Measurements from ENCODE around the gene SURF4.

DNA sequence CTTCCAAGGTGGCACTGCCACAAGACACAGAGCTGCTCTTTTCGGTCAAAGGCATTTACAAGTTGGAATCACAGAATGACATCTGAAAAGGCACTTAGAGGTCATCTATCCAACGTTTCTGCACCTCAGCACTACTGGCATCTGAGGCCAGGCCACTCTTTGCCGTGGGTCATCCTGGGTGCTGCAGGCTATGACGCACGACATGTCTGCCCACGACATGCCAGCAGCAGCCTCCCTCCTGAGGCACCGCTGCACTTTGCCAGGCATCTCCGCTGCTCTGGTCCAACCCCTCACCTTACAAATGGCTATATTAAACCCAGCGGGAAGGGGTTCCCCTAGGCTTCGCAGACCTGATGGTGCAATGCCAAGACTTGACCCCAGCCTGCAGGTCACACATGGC is 8.1 kb downstream of the SURF4 start:
- TF ChIP-seq, protein P1, sequence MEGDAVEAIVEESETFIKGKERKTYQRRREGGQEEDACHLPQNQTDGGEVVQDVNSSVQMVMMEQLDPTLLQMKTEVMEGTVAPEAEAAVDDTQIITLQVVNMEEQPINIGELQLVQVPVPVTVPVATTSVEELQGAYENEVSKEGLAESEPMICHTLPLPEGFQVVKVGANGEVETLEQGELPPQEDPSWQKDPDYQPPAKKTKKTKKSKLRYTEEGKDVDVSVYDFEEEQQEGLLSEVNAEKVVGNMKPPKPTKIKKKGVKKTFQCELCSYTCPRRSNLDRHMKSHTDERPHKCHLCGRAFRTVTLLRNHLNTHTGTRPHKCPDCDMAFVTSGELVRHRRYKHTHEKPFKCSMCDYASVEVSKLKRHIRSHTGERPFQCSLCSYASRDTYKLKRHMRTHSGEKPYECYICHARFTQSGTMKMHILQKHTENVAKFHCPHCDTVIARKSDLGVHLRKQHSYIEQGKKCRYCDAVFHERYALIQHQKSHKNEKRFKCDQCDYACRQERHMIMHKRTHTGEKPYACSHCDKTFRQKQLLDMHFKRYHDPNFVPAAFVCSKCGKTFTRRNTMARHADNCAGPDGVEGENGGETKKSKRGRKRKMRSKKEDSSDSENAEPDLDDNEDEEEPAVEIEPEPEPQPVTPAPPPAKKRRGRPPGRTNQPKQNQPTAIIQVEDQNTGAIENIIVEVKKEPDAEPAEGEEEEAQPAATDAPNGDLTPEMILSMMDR (IDR thresholded peaks at IDR 0.05): no peak
- no peak for TF ChIP-seq POLR2A (IDR thresholded peaks at IDR 0.05)

Data from transverse colon (tissue), 3 donors.